Effector CD4-positive, alpha-beta T cell (primary cell): Measurements from ENCODE around the gene AJAP1.

Source experiments
- DNase-seq: peaks from one replicate; pipeline ENCODE4 v3.0.0-alpha.2; 2020

Gene AJAP1

DNA sequence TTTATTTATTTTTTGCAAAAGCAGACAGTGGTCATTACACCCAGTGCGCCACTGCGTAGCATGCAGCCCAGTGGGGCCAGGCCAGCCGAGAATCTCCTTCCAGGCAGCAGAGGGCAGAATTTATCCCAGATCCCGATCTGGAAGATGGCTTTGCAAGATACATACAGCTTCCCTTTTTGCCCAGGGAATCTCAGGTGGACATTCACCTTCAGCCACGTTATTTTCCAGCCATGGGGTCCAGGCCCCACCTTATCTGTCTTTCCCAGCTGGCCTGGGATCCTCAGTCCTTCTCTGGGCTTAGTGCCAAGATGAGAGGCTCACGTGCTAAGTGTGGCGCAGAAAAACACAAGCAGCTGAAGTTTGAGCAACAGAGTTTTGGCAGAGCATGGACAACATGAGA is 123.6 kb downstream of the AJAP1 start:
- no peak for DNase-seq

GRCh38 chr1:4781646-4782045 is 127.2 kb downstream of the AJAP1 start:
- no peak for DNase-seq

DNA sequence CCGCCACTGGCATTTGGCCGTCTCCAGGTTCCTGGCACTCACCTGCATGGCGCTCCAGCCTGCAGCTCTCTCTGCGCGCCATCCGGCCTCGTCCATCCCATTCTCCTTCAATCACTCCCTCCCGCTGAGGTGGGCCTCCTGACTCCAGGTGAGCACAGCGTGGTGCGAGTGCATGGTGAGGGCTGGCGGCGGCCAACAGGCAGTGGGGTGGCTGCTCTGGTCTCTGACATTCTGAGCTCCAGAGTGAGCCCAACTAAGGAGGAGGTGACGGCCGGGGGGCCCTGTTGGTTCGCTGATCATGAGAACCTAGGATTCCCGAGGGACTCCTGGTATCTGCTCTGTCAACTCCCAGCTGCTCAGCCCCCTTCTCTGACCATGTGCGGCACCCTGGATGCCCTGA is 130.4 kb downstream of the AJAP1 start:
- DNase-seq: no peak

DNA sequence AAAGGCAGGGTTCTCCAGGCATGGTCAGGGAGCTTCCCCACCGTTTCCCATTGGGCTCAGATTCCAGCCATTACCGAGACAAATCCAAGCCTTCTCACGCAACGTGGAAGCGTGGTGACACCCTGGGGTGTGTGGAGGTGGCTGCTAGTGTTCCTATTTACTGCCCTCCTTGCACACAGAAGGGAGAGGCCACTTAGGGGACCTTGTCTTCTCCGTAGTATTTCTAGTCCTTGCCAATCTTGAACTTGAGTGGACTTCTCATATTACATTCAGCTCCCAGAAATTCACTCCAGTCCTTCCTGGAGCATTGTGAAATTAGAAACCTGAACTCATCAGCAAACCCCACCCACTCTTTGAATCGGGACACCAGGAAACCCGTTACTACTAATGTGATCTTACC is 131.6 kb downstream of the AJAP1 start:
- DNase-seq: no peak

- no peak for DNase-seq
These were observed 133.1 kb downstream of the AJAP1 start for GRCh38 chr1:4787551-4787950.

- no peak for DNase-seq
These were observed 138.2 kb downstream of the AJAP1 start for GRCh38 chr1:4792565-4792964.

GRCh38 chr1:4794020-4794780 is 139.8 kb downstream of the AJAP1 start:
- DNase-seq: no peak

- no peak for DNase-seq
These were observed 142.0 kb downstream of the AJAP1 start for GRCh38 chr1:4796161-4797015.

GRCh38 chr1:4797016-4797410 is 142.6 kb downstream of the AJAP1 start:
- no peak for DNase-seq

GRCh38 chr1:4797429-4797828 is 143.0 kb downstream of the AJAP1 start:
- no peak for DNase-seq

GRCh38 chr1:4801192-4801924 is 146.9 kb downstream of the AJAP1 start:
- no peak for DNase-seq

DNA sequence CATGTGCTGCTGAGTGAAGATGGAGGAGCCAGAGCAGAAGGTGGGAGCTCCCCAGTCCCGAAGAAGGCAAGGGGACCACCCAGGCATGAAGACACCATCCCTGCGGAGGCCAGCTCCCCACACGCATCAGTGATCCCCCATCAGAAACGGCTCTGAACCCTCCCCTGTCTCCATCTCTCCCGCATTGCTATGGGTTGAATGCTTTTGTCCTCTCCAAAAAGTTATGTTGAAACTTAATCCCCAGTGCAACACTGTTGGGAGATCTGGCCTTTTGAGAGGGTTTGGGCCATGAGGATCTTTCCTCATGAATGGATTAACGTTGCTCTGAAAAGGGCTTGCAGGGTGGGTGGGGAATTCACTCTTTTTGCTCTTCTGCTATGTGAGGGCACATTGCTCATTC is 147.6 kb downstream of the AJAP1 start:
- no peak for DNase-seq

GRCh38 chr1:4803335-4803734 is 148.9 kb downstream of the AJAP1 start:
- no peak for DNase-seq

GRCh38 chr1:4805987-4806386 is 151.6 kb downstream of the AJAP1 start:
- no peak for DNase-seq

DNA sequence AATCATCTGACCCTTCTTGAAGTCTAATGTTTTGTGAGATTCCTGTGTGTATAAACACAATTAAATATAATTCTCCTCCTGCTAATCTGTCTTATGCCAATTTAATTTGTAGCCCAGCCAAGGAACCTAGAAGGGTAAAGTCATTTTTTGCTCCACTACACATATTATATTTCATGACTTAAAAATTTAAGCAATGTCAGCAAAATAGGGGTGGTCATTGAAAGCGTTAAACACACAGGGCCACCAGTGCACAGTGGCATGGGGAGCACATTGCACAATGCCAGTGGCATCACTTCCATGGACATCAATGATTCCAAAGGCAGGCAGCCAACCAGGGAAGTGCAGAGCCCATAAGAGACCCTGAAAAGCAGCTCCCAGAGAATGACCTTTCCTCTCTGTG is 166.1 kb downstream of the AJAP1 start:
- no peak for DNase-seq

DNA sequence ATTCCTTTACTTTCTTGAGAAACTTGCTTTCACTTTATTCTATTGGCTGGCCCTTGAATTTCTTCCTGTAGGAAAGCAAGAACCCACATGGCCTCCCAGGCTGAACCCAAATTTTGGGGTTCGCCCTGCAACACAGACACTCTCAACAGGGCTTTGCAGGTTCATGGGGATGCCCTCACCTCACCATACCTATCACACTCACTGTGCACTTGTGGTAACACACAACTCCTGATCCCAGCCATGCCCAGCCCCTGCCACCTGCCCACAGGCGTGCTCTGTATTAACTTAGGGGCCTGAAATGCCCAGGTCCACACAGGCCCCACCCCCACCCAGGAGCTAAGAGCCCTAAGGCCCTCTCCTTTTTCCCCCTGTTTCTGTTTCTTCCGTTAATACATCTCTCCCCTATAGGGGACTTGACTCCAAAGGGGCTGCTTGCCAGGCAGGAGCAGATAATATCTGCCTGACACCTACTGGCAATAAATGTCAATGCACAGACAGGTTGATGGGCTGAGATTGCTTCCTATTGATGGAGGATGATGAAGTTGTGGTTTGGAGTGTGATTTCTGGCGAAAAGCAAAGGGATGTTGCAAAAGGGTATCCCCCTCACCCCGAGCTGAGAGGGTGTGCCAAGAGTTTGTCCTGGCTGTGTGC is 171.5 kb downstream of the AJAP1 start:
- no peak for DNase-seq

GRCh38 chr1:4830707-4831106 is 176.3 kb downstream of the AJAP1 start:
- DNase-seq: no peak

- no peak for DNase-seq
These were observed 182.2 kb downstream of the AJAP1 start for GRCh38 chr1:4836574-4836973.

- no peak for DNase-seq
These were observed 182.7 kb downstream of the AJAP1 start for GRCh38 chr1:4837031-4837600.

DNA sequence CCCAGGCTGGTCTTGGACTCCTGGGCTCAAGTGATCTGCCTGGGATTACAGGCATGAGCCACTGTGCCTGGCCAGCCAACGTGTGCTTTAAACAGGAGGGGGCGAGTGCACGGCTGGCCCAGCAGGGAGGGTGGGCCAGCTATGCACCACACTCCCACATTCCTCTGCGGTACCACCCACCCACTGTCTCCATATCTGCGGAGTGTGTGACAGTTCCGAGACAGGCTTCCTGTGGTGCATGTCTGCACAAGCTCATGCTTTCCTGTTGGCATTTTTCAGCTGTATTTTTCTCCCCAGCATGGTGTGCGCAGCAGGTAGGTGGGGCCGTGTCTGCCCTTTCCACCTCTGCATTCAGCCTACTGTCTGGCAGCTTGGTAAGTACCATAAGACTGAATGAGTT is 183.3 kb downstream of the AJAP1 start:
- DNase-seq: no peak

GRCh38 chr1:4838231-4838630 is 183.8 kb downstream of the AJAP1 start:
- DNase-seq: no peak
